HepG2 (cell line): Measurements from ENCODE around the gene FGD2. TPM values are rescaled to one million over a fixed set of nuclear protein-coding genes. Genes with fewer than 3 reads are reported as not detected.

Source experiments
- ATAC-seq: fragments of 200-7000 bp; cut with Tn5 transposase; 3 replicates; pipeline ENCODE4 v1.9.1; 2020; ENCODE audit warnings: mild to moderate bottlenecking, moderate library complexity
- BruUV-seq: library from RNA; stranded (reverse); fragments of 400-500 nt; replicated peaks from 2 replicates; lab custom pipeline; 2021; lab: Mats Ljungman, UMichigan
- CTCF ChIA-PET: fragments of 300-600 bp; formaldehyde crosslinking; extraction: SDS; loops from one replicate; lab custom pipeline; 2021; ENCODE audit warnings: low total read pairs, inconsistent platforms, low intra/inter-chr PET ratio; lab: Yijun Ruan, JAX
- POLR2A ChIA-PET: fragments of 350-600 bp; sonication (Branson Sonifier 250); formaldehyde crosslinking; loops from one replicate; lab custom pipeline; 2020; ENCODE audit warnings: antibody characterized with exemption, inconsistent platforms; lab: Yijun Ruan, JAX
- DNase-seq: peaks from one replicate; pipeline ENCODE4 v3.0.0-alpha.2; 2015; ENCODE audit warnings: low spot score
- FAIRE-seq: peaks from 3 replicates; lab custom pipeline; 2011; peaks lifted over from hg19 to GRCh38; lab: Jason Lieb, UNC
- H2AFZ ChIP-seq: one replicate; pipeline ENCODE4 v1.6.1; 2011; ENCODE audit warnings: low read length, inconsistent platforms
- H3K27ac ChIP-seq: fragments of 300-600 bp; 3 replicates; pipeline ENCODE4 v1.8.0; 2011; ENCODE audit warnings: mixed run types, mild to moderate bottlenecking, mixed read lengths, low read length, inconsistent platforms; ENCODE audit not compliant: insufficient read depth; ENCODE audit errors: extremely low read length
- H3K27me3 ChIP-seq, 2 experiments: fragments of 200-600 bp in 1 of 2; 2 replicates in 1 of 2; 3 replicates in 1 of 2; pipeline versions ENCODE4 v1.6.0 to v1.8.0; 2011; ENCODE audit warnings: low read length in 2 of 2, mild to moderate bottlenecking in 2 of 2, moderate library complexity in 2 of 2, inconsistent platforms in 1 of 2; ENCODE audit not compliant: insufficient read depth in 2 of 2, control insufficient read depth in 1 of 2
- H3K36me3 ChIP-seq, 2 experiments: fragments of 200-600 bp in 1 of 2; replicated peaks in 1 of 2; 2 replicates in 1 of 2; 3 replicates in 1 of 2; pipeline versions ENCODE4 v1.5.1 to v1.8.0; 2011; ENCODE audit warnings: low read length in 2 of 2, inconsistent platforms in 1 of 2; ENCODE audit not compliant: insufficient read depth in 2 of 2, control insufficient read depth in 1 of 2
- H3K4me1 ChIP-seq: 2 replicates; pipeline ENCODE4 v1.5.1; 2012; ENCODE audit warnings: low read length, inconsistent platforms; ENCODE audit not compliant: insufficient read depth
- H3K4me2 ChIP-seq: 2 replicates; pipeline ENCODE4 v1.6.0; 2011; ENCODE audit warnings: low read depth, low read length, inconsistent platforms
- H3K4me3 ChIP-seq, 3 experiments: fragments of 200-600 bp in 1 of 3; sonication (generic), shearing (Covaris generic) in 1 of 3; replicated peaks in 1 of 3; 2 replicates each; pipeline ENCODE4 v1.5.1; 2011 to 2016; ENCODE audit warnings: low read length in 3 of 3, inconsistent platforms in 2 of 3, low read depth in 2 of 3, mild to moderate bottlenecking in 2 of 3, control low read depth in 1 of 3, mixed read lengths in 1 of 3; ENCODE audit not compliant: insufficient read depth in 1 of 3
- H3K79me2 ChIP-seq: one replicate; pipeline ENCODE4 v1.6.1; 2011; ENCODE audit warnings: low read length, inconsistent platforms; ENCODE audit not compliant: insufficient read depth
- H3K9ac ChIP-seq: 2 replicates; pipeline ENCODE4 v1.6.0; 2011; ENCODE audit warnings: mild to moderate bottlenecking, low read depth, low read length, inconsistent platforms; ENCODE audit not compliant: insufficient read depth
- H3K9me3 ChIP-seq: 2 replicates; pipeline ENCODE4 v1.5.1; 2012; ENCODE audit warnings: mild to moderate bottlenecking, low read length
- H4K20me1 ChIP-seq: 2 replicates; pipeline ENCODE4 v1.6.0; 2011; ENCODE audit warnings: inconsistent platforms, mild to moderate bottlenecking, low read length, moderate library complexity; ENCODE audit not compliant: insufficient read depth
- ADNP ChIP-seq: sonication (generic); formaldehyde crosslinking; IDR thresholded peaks from 2 replicates; pipeline ENCODE4 v1.4.0; 2020; ENCODE audit warnings: missing genetic modification reagents
- FOSL2 ChIP-seq: sonication (generic); formaldehyde crosslinking; IDR thresholded peaks from 2 replicates; pipeline ENCODE4 v1.4.0; 2020; ENCODE audit warnings: missing genetic modification reagents
- FOXJ3 ChIP-seq: sonication (generic); formaldehyde crosslinking; IDR thresholded peaks from 2 replicates; pipeline ENCODE4 v1.4.0; 2020; ENCODE audit warnings: missing genetic modification reagents, mild to moderate bottlenecking, borderline replicate concordance
- HDAC2 ChIP-seq: sonication (generic); formaldehyde crosslinking; IDR thresholded peaks from 2 replicates; pipeline ENCODE4 v1.4.0; 2020; ENCODE audit warnings: missing genetic modification reagents
- NRL ChIP-seq: sonication (generic); formaldehyde crosslinking; IDR thresholded peaks from 2 replicates; pipeline ENCODE4 v1.5.0; 2020; ENCODE audit warnings: missing genetic modification reagents, mild to moderate bottlenecking, moderate library complexity, borderline replicate concordance
- U2AF1 ChIP-seq: fragments of 200-400 bp; formaldehyde crosslinking; optimal IDR thresholded peaks from 2 replicates; pipeline ENCODE3; 2017; ENCODE audit warnings: mild to moderate bottlenecking, low read depth, low read length
- ZNF329 ChIP-seq: sonication (generic); formaldehyde crosslinking; IDR thresholded peaks from 2 replicates; pipeline ENCODE4 v1.9.0; 2021; ENCODE audit warnings: low read depth, mild to moderate bottlenecking, missing genetic modification reagents
- ZNF335 ChIP-seq: sonication (generic); formaldehyde crosslinking; IDR thresholded peaks from 2 replicates; pipeline ENCODE4 v1.4.0; 2020; ENCODE audit warnings: missing genetic modification reagents
- ZNF350 ChIP-seq: sonication (generic); formaldehyde crosslinking; IDR thresholded peaks from 2 replicates; pipeline ENCODE4 v1.4.0; 2020; ENCODE audit warnings: mild to moderate bottlenecking, low read depth, missing genetic modification reagents, borderline replicate concordance
- ZNF354B ChIP-seq: sonication (generic); formaldehyde crosslinking; IDR thresholded peaks from 2 replicates; pipeline ENCODE4 v1.8.0; 2022; ENCODE audit warnings: mild to moderate bottlenecking, missing genetic modification reagents
- ZNF496 ChIP-seq: sonication (generic); formaldehyde crosslinking; IDR thresholded peaks from 2 replicates; pipeline ENCODE4 v1.8.1; 2023; ENCODE audit warnings: mild to moderate bottlenecking, moderate library complexity, missing genetic modification reagents; ENCODE audit not compliant: insufficient replicate concordance
- ZNF549 ChIP-seq: sonication (generic); formaldehyde crosslinking; IDR thresholded peaks from 2 replicates; pipeline ENCODE4 v1.5.0; 2020; ENCODE audit warnings: missing genetic modification reagents
- ZNF746 ChIP-seq: sonication (generic); formaldehyde crosslinking; IDR thresholded peaks from 2 replicates; pipeline ENCODE4 v1.8.0; 2022; ENCODE audit warnings: mild to moderate bottlenecking, missing genetic modification reagents
- WGBS: methylation state at CpG from one replicate; pipeline ENCODE4 v1.1.6; 2017; ENCODE audit warnings: low lambda C conversion rate; 5-methylcytosine and 5-hydroxymethylcytosine counted together
- in situ Hi-C: cut with HindIII; loops from 2 replicates; pipeline ENCODE4 v1.10.0; 2017; ENCODE audit warnings: low pct_unique_long_range_greater_than_20kb; ENCODE audit not compliant: extremely low pct_ligation_motif_present
- intact Hi-C: fragments of 100-400 bp; cut with micrococcal nuclease; formaldehyde crosslinking; loops from one replicate; pipeline ENCODE4 v1.10.0; 2022; ENCODE audit not compliant: unreplicated experiment
- polyA plus RNA-seq, 8 experiments: library from polyadenylated mRNA; depleted of rRNA in 3 of 8; stranded (reverse) in 7 of 8; unstranded in 1 of 8; fragments of >200 nt; fragmentation: Illumina TruSeq in 4 of 8; extraction: Trizol in 4 of 8; gene quantifications; 2 replicates each; pipeline versions ENCODE4 v1.2.1 to v1.2.3, GENCODE V29; 2011 to 2016; ENCODE audit warnings: low read depth in 4 of 8, missing spikeins in 1 of 8, mixed read lengths in 1 of 8; ENCODE audit not compliant: insufficient read depth in 1 of 8
- total RNA-seq, 5 experiments: library from RNA; depleted of rRNA; stranded (reverse); fragments of >200 nt; fragmentation: Illumina TruSeq; extraction: Trizol; gene quantifications; 2 replicates each; pipeline ENCODE4 v1.2.3, GENCODE V29; 2016; ENCODE audit warnings: low read depth in 1 of 5
- TF ChIP-seq, protein P1 (sequence below): sonication (generic); formaldehyde crosslinking; IDR thresholded peaks from 2 replicates; pipeline ENCODE4 v1.5.1; 2020; ENCODE audit warnings: missing genetic modification reagents, mild to moderate bottlenecking, borderline replicate concordance
- TF ChIP-seq, protein P2 (sequence below): sonication (generic); formaldehyde crosslinking; IDR thresholded peaks from 2 replicates; pipeline ENCODE4 v1.5.0; 2020; ENCODE audit warnings: missing genetic modification reagents
- TF ChIP-seq, protein P3 (sequence below): sonication (generic); formaldehyde crosslinking; IDR thresholded peaks from 2 replicates; pipeline ENCODE4 v1.5.0; 2020; ENCODE audit warnings: missing genetic modification reagents, mild to moderate bottlenecking, borderline replicate concordance
- TF ChIP-seq, protein P4 (sequence below): sonication (generic); formaldehyde crosslinking; IDR thresholded peaks from 2 replicates; pipeline ENCODE4 v1.4.0; 2020; ENCODE audit warnings: mild to moderate bottlenecking, missing genetic modification reagents

Gene FGD2
- total and polyA plus RNA-seq, 2 of the 13 experiments (the other 11 are each of a cell fraction or from before 2014, with no cell fraction given): not detected

DNA sequence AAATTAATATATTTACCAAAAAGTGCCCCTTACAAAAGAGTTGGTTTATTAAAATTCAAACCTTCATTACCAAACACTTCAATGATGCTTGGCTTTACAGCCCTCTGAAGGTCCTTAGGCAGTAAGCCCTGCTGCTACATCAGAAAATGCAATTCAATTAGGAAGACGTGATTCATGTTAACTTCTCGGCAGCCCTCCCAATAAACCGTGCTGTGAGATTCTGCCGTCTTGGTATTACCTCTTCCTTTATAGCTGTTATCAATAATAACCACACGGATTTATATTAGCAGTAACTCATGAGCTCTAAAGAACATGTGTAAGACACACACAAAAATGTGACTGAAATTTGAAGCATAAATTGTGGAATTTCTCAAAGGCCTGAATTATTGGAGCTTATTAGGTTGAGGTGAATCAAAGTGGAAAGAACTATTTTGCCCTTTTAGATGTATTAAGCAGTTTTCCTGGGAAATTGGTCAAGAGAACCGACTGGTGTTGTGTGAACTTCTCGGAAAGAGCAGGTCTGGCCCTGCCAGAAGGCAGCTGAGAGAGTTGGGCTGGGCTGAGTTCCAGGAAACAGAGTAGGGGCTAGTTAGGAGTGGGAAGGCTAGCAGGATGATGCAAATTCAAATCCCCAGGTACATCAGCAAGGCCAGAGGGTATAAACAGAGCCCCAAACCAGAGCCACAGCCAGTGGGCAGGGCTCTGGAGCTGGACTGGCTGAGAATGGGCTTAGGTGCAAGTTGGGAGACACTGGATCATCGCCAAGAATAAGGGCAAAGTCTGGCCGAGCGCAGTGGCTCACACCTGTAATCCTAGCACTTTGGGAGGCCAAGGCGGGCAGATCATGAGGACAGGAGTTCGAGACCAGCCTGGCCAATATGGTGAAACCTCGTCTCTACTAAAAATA is 33.1 kb downstream of the FGD2 start:
- ATAC-seq (peak; percentile 58), FAIRE-seq (no peak), DNase-seq (no peak)
- Histone ChIP-seq H2AFZ (no peak overlapping the region), H3K9me3 (no peaks in the 10 kb centered on the region), H3K4me2 (peak overlapping the region; percentile 30; the same call in 1 of the 2 replicates), H3K36me3 (no peaks in the 10 kb centered on the region), H4K20me1 (no peaks in the 10 kb centered on the region), H3K79me2 (no peaks in the 10 kb centered on the region), H3K27ac (no peak overlapping the region), H3K27me3 (peaks cover 1 to 5% of the 10 kb centered on the region in 2 experiments), H3K9ac (no peak overlapping the region), H3K4me1 (peaks cover 28% of the 10 kb centered on the region), H3K4me3 (peak overlapping the region in 1 of 3 experiments; percentile 33; a peak in 1 of 6 replicates)
- BruUV-seq: no TSS peak
- in situ Hi-C loops: no loop called here
- intact Hi-C loops: no loop called here
- ChIA-PET CTCF (no interaction called here), POLR2A (no interaction called here)
- WGBS: 36% methylated on average over 9 of the region's 13 CpGs
- TF ChIP-seq ZNF354B (CRISPR knock-in tag): no peak
- TF ChIP-seq, protein P1, sequence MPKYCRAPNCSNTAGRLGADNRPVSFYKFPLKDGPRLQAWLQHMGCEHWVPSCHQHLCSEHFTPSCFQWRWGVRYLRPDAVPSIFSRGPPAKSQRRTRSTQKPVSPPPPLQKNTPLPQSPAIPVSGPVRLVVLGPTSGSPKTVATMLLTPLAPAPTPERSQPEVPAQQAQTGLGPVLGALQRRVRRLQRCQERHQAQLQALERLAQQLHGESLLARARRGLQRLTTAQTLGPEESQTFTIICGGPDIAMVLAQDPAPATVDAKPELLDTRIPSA (CRISPR knock-in tag): no peak
- TF ChIP-seq ZNF329 (CRISPR knock-in tag): no peak
- 0 out of 2 replicates have a peak, but pooled peaks have one; percentile 22 for TF ChIP-seq NRL (CRISPR knock-in tag)
- no peak for TF ChIP-seq FOXJ3
- TF ChIP-seq, protein P2, sequence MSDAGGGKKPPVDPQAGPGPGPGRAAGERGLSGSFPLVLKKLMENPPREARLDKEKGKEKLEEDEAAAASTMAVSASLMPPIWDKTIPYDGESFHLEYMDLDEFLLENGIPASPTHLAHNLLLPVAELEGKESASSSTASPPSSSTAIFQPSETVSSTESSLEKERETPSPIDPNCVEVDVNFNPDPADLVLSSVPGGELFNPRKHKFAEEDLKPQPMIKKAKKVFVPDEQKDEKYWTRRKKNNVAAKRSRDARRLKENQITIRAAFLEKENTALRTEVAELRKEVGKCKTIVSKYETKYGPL (CRISPR knock-in tag): no peak
- no peak for TF ChIP-seq ZNF350
- 0 out of 2 replicates have a peak, but pooled peaks have one; percentile 18 for TF ChIP-seq FOSL2
- TF ChIP-seq ZNF549 (CRISPR knock-in tag): no peak
- peak; percentile 73 for TF ChIP-seq ADNP (CRISPR knock-in tag)
- TF ChIP-seq ZNF335 (CRISPR knock-in tag): 0 out of 2 replicates have a peak, but pooled peaks have one; percentile 29
- no peak for TF ChIP-seq ZNF496 (CRISPR knock-in tag)
- TF ChIP-seq U2AF1: no peak
- no peak for TF ChIP-seq ZNF746 (CRISPR knock-in tag)
- TF ChIP-seq, protein P3, sequence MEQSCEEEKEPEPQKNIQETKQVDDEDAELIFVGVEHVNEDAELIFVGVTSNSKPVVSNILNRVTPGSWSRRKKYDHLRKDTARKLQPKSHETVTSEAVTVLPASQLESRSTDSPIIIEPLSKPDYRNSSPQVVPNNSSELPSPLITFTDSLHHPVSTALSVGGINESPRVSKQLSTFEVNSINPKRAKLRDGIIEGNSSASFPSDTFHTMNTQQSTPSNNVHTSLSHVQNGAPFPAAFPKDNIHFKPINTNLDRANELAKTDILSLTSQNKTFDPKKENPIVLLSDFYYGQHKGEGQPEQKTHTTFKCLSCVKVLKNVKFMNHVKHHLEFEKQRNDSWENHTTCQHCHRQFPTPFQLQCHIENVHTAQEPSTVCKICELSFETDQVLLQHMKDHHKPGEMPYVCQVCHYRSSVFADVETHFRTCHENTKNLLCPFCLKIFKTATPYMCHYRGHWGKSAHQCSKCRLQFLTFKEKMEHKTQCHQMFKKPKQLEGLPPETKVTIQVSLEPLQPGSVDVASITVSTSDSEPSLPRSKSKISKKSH (CRISPR knock-in tag): 0 out of 2 replicates have a peak, but pooled peaks have one; percentile 54
- TF ChIP-seq, protein P4, sequence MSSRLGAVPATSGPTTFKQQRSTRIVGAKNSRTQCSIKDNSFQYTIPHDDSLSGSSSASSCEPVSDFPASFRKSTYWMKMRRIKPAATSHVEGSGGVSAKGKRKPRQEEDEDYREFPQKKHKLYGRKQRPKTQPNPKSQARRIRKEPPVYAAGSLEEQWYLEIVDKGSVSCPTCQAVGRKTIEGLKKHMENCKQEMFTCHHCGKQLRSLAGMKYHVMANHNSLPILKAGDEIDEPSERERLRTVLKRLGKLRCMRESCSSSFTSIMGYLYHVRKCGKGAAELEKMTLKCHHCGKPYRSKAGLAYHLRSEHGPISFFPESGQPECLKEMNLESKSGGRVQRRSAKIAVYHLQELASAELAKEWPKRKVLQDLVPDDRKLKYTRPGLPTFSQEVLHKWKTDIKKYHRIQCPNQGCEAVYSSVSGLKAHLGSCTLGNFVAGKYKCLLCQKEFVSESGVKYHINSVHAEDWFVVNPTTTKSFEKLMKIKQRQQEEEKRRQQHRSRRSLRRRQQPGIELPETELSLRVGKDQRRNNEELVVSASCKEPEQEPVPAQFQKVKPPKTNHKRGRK (CRISPR knock-in tag): no peak
- peak; percentile 54; the same call in 1 of the 2 replicates for TF ChIP-seq HDAC2 (CRISPR knock-in tag)
